Adipocyte (in vitro differentiated cells): Measurements from ENCODE around the gene KRTAP4-4.
"Not testable (repeated sequence)": the region's sequence is repeated elsewhere in the genome, so short reads cannot be mapped to it uniquely, and the experiment has no call there.

Experiments
- DNase-seq: peaks from one replicate; pipeline ENCODE4 v3.0.0-alpha.2; 2015; ENCODE audit warnings: low read depth
- H3K27me3 ChIP-seq: replicated peaks from 2 replicates; pipeline ENCODE4 v1.7.0; 2013; ENCODE audit warnings: mild to moderate bottlenecking, low read length, moderate library complexity; ENCODE audit not compliant: control insufficient read depth, insufficient read depth
- H3K36me3 ChIP-seq: 2 replicates; pipeline ENCODE4 v1.7.0; 2013; ENCODE audit warnings: low read length, mild to moderate bottlenecking, moderate library complexity; ENCODE audit not compliant: control insufficient read depth, insufficient read depth, severe bottlenecking
- H3K4me1 ChIP-seq: 2 replicates; pipeline ENCODE4 v1.7.0; 2013; ENCODE audit warnings: mild to moderate bottlenecking, low read length, moderate library complexity; ENCODE audit not compliant: control insufficient read depth, insufficient read depth
- H3K4me3 ChIP-seq: 2 replicates; pipeline ENCODE4 v1.7.0; 2013; ENCODE audit warnings: mild to moderate bottlenecking, low read length, moderate library complexity
- H3K9ac ChIP-seq: 2 replicates; pipeline ENCODE4 v1.7.0; 2013; ENCODE audit warnings: mild to moderate bottlenecking, low read length, moderate library complexity
- H3K9me3 ChIP-seq: 2 replicates; pipeline ENCODE4 v1.7.0; 2013; ENCODE audit warnings: mild to moderate bottlenecking, low read length, moderate library complexity; ENCODE audit not compliant: control insufficient read depth

KRTAP4-4 gene

GRCh38 chr17:41160648-41161047 is at the start of gene KRTAP4-4:
Gene KRTAP4-4 (minus strand): TSS chr17:41160748. CDS start chr17:41160691, 57 bp downstream.
- no peaks in the 10 kb centered on the region for H3K9me3 ChIP-seq
- H3K9ac ChIP-seq = no peak within 1 kb of the TSS
- H3K4me1 ChIP-seq = no peaks in the 10 kb centered on the region
- H3K36me3 ChIP-seq = no peaks in the 10 kb centered on the region
- DNase-seq = no peak
- H3K4me3 ChIP-seq = no peak within 1 kb of the TSS
- no peaks in the 10 kb centered on the region for H3K27me3 ChIP-seq

GRCh38 chr17:41199421-41200078 is 39.0 kb upstream of the KRTAP4-4 start:
- H3K9me3 ChIP-seq = peaks cover 3% of the 10 kb centered on the region
- no peak for DNase-seq
- no peak overlapping the region for H3K9ac ChIP-seq
- no peak overlapping the region for H3K4me3 ChIP-seq
- H3K27me3 ChIP-seq = no peaks in the 10 kb centered on the region
- H3K36me3 ChIP-seq = no peaks in the 10 kb centered on the region
- H3K4me1 ChIP-seq = no peaks in the 10 kb centered on the region

GRCh38 chr17:41196068-41196467 is 35.5 kb upstream of the KRTAP4-4 start:
- Histone ChIP-seq H3K9ac (no peak overlapping the region), H3K27me3 (no peaks in the 10 kb centered on the region), H3K4me1 (no peaks in the 10 kb centered on the region), H3K4me3 (no peak overlapping the region), H3K9me3 (peaks cover 3% of the 10 kb centered on the region), H3K36me3 (no peaks in the 10 kb centered on the region)
- no peak for DNase-seq

- H3K4me3 ChIP-seq = no peak overlapping the region
- no peak for DNase-seq
These were observed 29.8 kb upstream of the KRTAP4-4 start for GRCh38 chr17:41190328-41190727.

GRCh38 chr17:41189837-41190318 is 29.3 kb upstream of the KRTAP4-4 start, which contains the start of gene KRTAP9-1:
Gene KRTAP9-1 (plus strand): TSS chr17:41189887. CDS start chr17:41189887, 0 bp downstream.
- H3K27me3 ChIP-seq, H3K4me3 ChIP-seq, H3K9ac ChIP-seq, H3K4me1 ChIP-seq, H3K9me3 ChIP-seq, DNase-seq, H3K36me3 ChIP-seq: not testable (repeated sequence)

More at GRCh38 chr17:41190328-41190727, 29.8 kb upstream of the KRTAP4-4 start:
- Histone ChIP-seq H3K4me1 (no peaks in the 10 kb centered on the region), H3K27me3 (no peaks in the 10 kb centered on the region), H3K9me3 (no peaks in the 10 kb centered on the region), H3K36me3 (no peaks in the 10 kb centered on the region), H3K9ac (no peak overlapping the region)

GRCh38 chr17:41186872-41187271 is 26.3 kb upstream of the KRTAP4-4 start:
- Histone ChIP-seq H3K4me3 (no peak overlapping the region), H3K27me3 (no peaks in the 10 kb centered on the region), H3K4me1 (no peaks in the 10 kb centered on the region), H3K9me3 (no peaks in the 10 kb centered on the region), H3K36me3 (no peaks in the 10 kb centered on the region), H3K9ac (no peak overlapping the region)
- DNase-seq = no peak

- Histone ChIP-seq H3K36me3 (no peaks in the 10 kb centered on the region), H3K27me3 (no peaks in the 10 kb centered on the region), H3K9me3 (no peaks in the 10 kb centered on the region)
These were observed 24.5 kb upstream of the KRTAP4-4 start for GRCh38 chr17:41185001-41185400.

GRCh38 chr17:41184480-41184961 is 24.0 kb upstream of the KRTAP4-4 start, which contains the start of gene KRTAP4-1:
Gene KRTAP4-1 (minus strand): TSS chr17:41184911. CDS start chr17:41184854, 57 bp downstream.
- H3K9me3 ChIP-seq = no peaks in the 10 kb centered on the region

More at GRCh38 chr17:41185001-41185400, 24.5 kb upstream of the KRTAP4-4 start:
- Histone ChIP-seq H3K9ac (no peak overlapping the region), H3K4me3 (no peak overlapping the region), H3K4me1 (no peaks in the 10 kb centered on the region)
- DNase-seq = no peak

GRCh38 chr17:41178843-41179616 is 18.5 kb upstream of the KRTAP4-4 start:
- Histone ChIP-seq H3K27me3 (no peaks in the 10 kb centered on the region), H3K36me3 (no peaks in the 10 kb centered on the region), H3K9ac (no peak overlapping the region), H3K4me3 (no peak overlapping the region), H3K9me3 (no peaks in the 10 kb centered on the region), H3K4me1 (peaks cover 14% of the 10 kb centered on the region)
- DNase-seq = peak; percentile 27

More at GRCh38 chr17:41184480-41184961, 24.0 kb upstream of the KRTAP4-4 start, which contains the start of gene KRTAP4-1:
- H3K4me1 ChIP-seq = peaks cover 2% of the 10 kb centered on the region
- no peak within 1 kb of the TSS for H3K9ac ChIP-seq
- no peaks in the 10 kb centered on the region for H3K36me3 ChIP-seq
- no peak within 1 kb of the TSS for H3K4me3 ChIP-seq
- no peaks in the 10 kb centered on the region for H3K27me3 ChIP-seq
- no peak for DNase-seq

- Histone ChIP-seq H3K9me3 (no peaks in the 10 kb centered on the region), H3K9ac (no peak overlapping the region), H3K4me3 (no peak overlapping the region), H3K4me1 (peaks cover 14% of the 10 kb centered on the region), H3K36me3 (no peaks in the 10 kb centered on the region), H3K27me3 (no peaks in the 10 kb centered on the region)
- peak; percentile 2 for DNase-seq
These were observed 17.8 kb upstream of the KRTAP4-4 start for GRCh38 chr17:41178341-41178740.

- H3K4me1 ChIP-seq = peaks cover 14% of the 10 kb centered on the region
- DNase-seq = no peak
- no peaks in the 10 kb centered on the region for H3K27me3 ChIP-seq
- H3K36me3 ChIP-seq = no peaks in the 10 kb centered on the region
- H3K9me3 ChIP-seq = no peaks in the 10 kb centered on the region
- H3K9ac ChIP-seq = no peak within 1 kb of the TSS
- H3K4me3 ChIP-seq = no peak within 1 kb of the TSS
These were observed 17.3 kb upstream of the KRTAP4-4 start, which contains the start of gene KRTAP4-2 for GRCh38 chr17:41177727-41178271. Gene KRTAP4-2 (minus strand): TSS chr17:41178221. CDS start chr17:41178164, 57 bp downstream.
